Stomach (tissue), 9 donors: ENCODE data around the gene CLECL1. TPM values are rescaled to one million over a fixed set of nuclear protein-coding genes. Genes with fewer than 3 reads are reported as not detected.

Experiments
- DNase-seq, 2 donors: peaks; one replicate each; pipeline versions ENCODE4 v3.0.0 to v3.0.0-alpha.2; 2013 to 2019
- H3K27ac ChIP-seq, 5 donors: fragments of 200-600 bp in 4 of 5; sonication (generic) in 4 of 5; one replicate each; pipeline ENCODE4 v1.5.1; 2013 to 2019; ENCODE audit warnings: mild to moderate bottlenecking in 1 of 5, moderate library complexity in 1 of 5
- H3K27me3 ChIP-seq, 3 donors: fragments of 200-600 bp; sonication (generic); one replicate each; pipeline ENCODE4 v1.5.1; 2017 to 2019; ENCODE audit warnings: mixed run types in 1 of 3
- H3K36me3 ChIP-seq, 4 donors: fragments of 200-600 bp; sonication (generic); 1 replicate in 3 of 4; 2 replicates in 1 of 4; pipeline ENCODE4 v1.5.1; 2016 to 2019
- H3K4me1 ChIP-seq, 4 donors: fragments of 200-600 bp; sonication (generic); one replicate each; pipeline ENCODE4 v1.5.1; 2016 to 2019
- H3K4me3 ChIP-seq, 4 donors: fragments of 200-600 bp; sonication (generic) in 3 of 4; one replicate each; pipeline ENCODE4 v1.5.1; 2016 to 2019; ENCODE audit warnings: mild to moderate bottlenecking in 1 of 4
- H3K9me3 ChIP-seq, 4 donors: fragments of 200-600 bp; sonication (generic); one replicate each; pipeline ENCODE4 v1.5.1; 2016 to 2019
- CTCF ChIP-seq, 7 experiments: fragments of 450-650 bp in 4 of 7; fragments of 200-600 bp in 3 of 7; sonication (generic) in 3 of 7; IDR thresholded peaks; one replicate each; pipeline ENCODE4 v1.5.1; 2016 to 2019; ENCODE audit warnings: antibody characterized with exemption in 7 of 7, control low read depth in 2 of 7, mild to moderate bottlenecking in 1 of 7
- EP300 ChIP-seq: sonication (generic); formaldehyde crosslinking; IDR thresholded peaks from one replicate; pipeline ENCODE4 v1.6.1; 2017; ENCODE audit warnings: antibody characterized with exemption
- POLR2A ChIP-seq, 4 donors: fragments of 450-650 bp; IDR thresholded peaks; one replicate each; pipeline ENCODE4 v1.6.1; 2016; ENCODE audit warnings: antibody characterized with exemption in 4 of 4, control low read depth in 2 of 4, mild to moderate bottlenecking in 1 of 4, moderate library complexity in 1 of 4
- POLR2AphosphoS5 ChIP-seq, 3 donors: sonication (generic); formaldehyde crosslinking; IDR thresholded peaks; one replicate each; pipeline ENCODE4 v1.6.1; 2016; ENCODE audit warnings: antibody characterized with exemption in 3 of 3
- WGBS, 5 donors: extraction: QIAGEN DNeasy Blood & Tissue Kit in 3 of 5; methylation state at CpG; one replicate each; pipeline versions ENCODE4 v1.1.5 to v1.1.7; 2013 to 2018; 5-methylcytosine and 5-hydroxymethylcytosine counted together
- intact Hi-C: fragments of 100-400 bp; cut with DNase I; formaldehyde crosslinking; loops from one replicate; pipeline ENCODE4 v1.15.1; 2023; ENCODE audit warnings: low total_unique reads
- polyA plus RNA-seq, 3 donors: library from polyadenylated mRNA; stranded (reverse); fragments of 200-250 nt; gene quantifications; one replicate each; pipeline ENCODE4 v1.2.3, GENCODE V29; 2013
- total RNA-seq, 5 donors: library from RNA; depleted of rRNA; stranded (reverse); fragments of >200 nt; gene quantifications; one replicate each; pipeline versions ENCODE4 v1.1.0 to v1.2.3, GENCODE V29; 2014 to 2016
- donor health status: healthy with polysubstance abuse.
- donor health status: Bipolar disorder and iron deficiency.
- donor health status: healthy.

The CLECL1 gene
- total and polyA plus RNA-seq, 8 donors, result 1.0 to 3.5 (median 1.7) TPM; not detected in 5

- DNase-seq, result no peak
- Histone ChIP-seq H3K27me3 (no peaks in the 10 kb centered on the region), H3K4me1 (peaks cover 0 to 14% (median 2%) of the 10 kb centered on the region in 4 donors), H3K4me3 (no peak overlapping the region), H3K9me3 (no peaks in the 10 kb centered on the region), H3K27ac (no peak overlapping the region), H3K36me3 (no peaks in the 10 kb centered on the region)
- TF ChIP-seq CTCF (IDR thresholded peaks at IDR 0.05) (no peak), POLR2A (IDR thresholded peaks at IDR 0.05) (no peak), EP300 (no peak), POLR2AphosphoS5 (IDR thresholded peaks at IDR 0.05) (no peak)
- WGBS, 5 donors, result 91 to 98% (median 93%) methylated on average over 1 of the region's 1 CpG
- intact Hi-C loops, result no loop called here
Measured at GRCh38 chr12:9711664-9712063, 21.2 kb downstream of the CLECL1 start.

GRCh38 chr12:9710584-9711375 lies 22.1 kb downstream of the CLECL1 start:
- Histone ChIP-seq H3K4me3 (no peak overlapping the region), H3K27ac (no peak overlapping the region), H3K36me3 (no peaks in the 10 kb centered on the region), H3K27me3 (no peaks in the 10 kb centered on the region), H3K9me3 (no peaks in the 10 kb centered on the region), H3K4me1 (peaks cover 0 to 14% (median 2%) of the 10 kb centered on the region in 4 donors)
- TF ChIP-seq EP300 (no peak), POLR2AphosphoS5 (IDR thresholded peaks at IDR 0.05) (no peak), CTCF (IDR thresholded peaks at IDR 0.05) (no peak), POLR2A (IDR thresholded peaks at IDR 0.05) (no peak)
- DNase-seq, result no peak
- WGBS, 5 donors, result 86 to 95% (median 94%) methylated on average over 2 to 3 of the region's 3 CpGs
- intact Hi-C loops, result no loop called here

GRCh38 chr12:9708853-9709252 lies 24.0 kb downstream of the CLECL1 start:
- Histone ChIP-seq H3K36me3 (no peaks in the 10 kb centered on the region), H3K4me3 (no peak overlapping the region), H3K9me3 (no peaks in the 10 kb centered on the region), H3K4me1 (peaks cover 0 to 14% (median 2%) of the 10 kb centered on the region in 4 donors), H3K27ac (no peak overlapping the region), H3K27me3 (no peaks in the 10 kb centered on the region)
- intact Hi-C loops, result loop anchor here (5.0 kb wide), 1 partner anchor 72 kb away; no protein-coding TSS in a partner anchor
- TF ChIP-seq POLR2A (IDR thresholded peaks at IDR 0.05), result no peak
- TF ChIP-seq EP300, result no peak
- TF ChIP-seq POLR2AphosphoS5 (IDR thresholded peaks at IDR 0.05), result no peak
- no peak for TF ChIP-seq CTCF (IDR thresholded peaks at IDR 0.05)
- no peak for DNase-seq
- WGBS, 5 donors, result 77 to 88% (median 87%) methylated on average over 3 of the region's 3 CpGs

GRCh38 chr12:9707864-9708808 lies 24.8 kb downstream of the CLECL1 start:
- intact Hi-C loops, result loop anchor here (5.0 kb wide), 1 partner anchor 71 kb away; no protein-coding TSS in a partner anchor
- DNase-seq, result peak; percentile 58 to 72
- 38 to 50% (median 41%) methylated on average over 12 of the region's 12 CpGs for WGBS, 5 donors
- Histone ChIP-seq H3K9me3 (no peaks in the 10 kb centered on the region), H3K4me1 (peaks cover 0 to 14% (median 2%) of the 10 kb centered on the region in 4 donors), H3K27me3 (no peaks in the 10 kb centered on the region), H3K4me3 (no peak overlapping the region), H3K36me3 (no peaks in the 10 kb centered on the region), H3K27ac (peak overlapping the region in 3 of 5 donors; percentile 28 to 44 (median 35))
- TF ChIP-seq POLR2A (IDR thresholded peaks at IDR 0.05) (no peak), CTCF (IDR thresholded peaks at IDR 0.05) (peak in 5 of 7 experiments; percentile 68 to 82 (median 76))
